Non-pigmented ciliary epithelial cell (primary cell): Measurements from ENCODE around the gene PRDM15.

ENCODE experiments used
- DNase-seq: peaks from one replicate; pipeline ENCODE4 v3.0.0-alpha.2; 2010; ENCODE audit warnings: low read depth

The PRDM15 gene

DNA sequence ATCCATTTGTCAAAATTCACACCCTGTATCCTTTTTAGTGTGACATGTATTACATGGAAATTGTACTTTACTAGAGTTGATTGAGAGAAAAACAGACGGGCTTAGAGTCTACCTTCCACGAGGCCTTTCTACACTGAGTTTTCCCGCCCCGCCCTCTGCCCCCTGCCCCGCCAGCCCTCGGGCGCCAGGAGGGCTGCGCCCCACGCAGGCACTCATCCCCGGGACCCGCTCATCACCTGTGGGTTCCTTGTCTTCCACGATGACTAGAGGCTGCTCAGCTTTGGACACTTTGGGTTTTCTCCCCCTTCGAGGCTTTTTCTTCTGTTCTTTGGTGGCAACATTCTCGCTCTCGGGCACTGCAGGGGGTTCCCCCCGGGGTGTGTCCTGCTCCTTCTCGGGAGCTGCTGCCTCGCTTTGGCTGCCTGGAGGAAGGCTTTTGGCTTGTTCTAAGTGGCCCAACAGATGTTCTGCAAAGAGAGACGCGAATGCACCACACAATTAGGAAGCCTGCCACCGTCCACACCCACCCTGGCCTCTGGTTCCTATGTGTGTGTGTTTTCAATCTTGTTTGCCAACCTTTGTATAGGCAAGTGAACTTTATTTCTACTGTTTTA, 39.6 kb downstream of the PRDM15 start:
- no peak for DNase-seq

DNA sequence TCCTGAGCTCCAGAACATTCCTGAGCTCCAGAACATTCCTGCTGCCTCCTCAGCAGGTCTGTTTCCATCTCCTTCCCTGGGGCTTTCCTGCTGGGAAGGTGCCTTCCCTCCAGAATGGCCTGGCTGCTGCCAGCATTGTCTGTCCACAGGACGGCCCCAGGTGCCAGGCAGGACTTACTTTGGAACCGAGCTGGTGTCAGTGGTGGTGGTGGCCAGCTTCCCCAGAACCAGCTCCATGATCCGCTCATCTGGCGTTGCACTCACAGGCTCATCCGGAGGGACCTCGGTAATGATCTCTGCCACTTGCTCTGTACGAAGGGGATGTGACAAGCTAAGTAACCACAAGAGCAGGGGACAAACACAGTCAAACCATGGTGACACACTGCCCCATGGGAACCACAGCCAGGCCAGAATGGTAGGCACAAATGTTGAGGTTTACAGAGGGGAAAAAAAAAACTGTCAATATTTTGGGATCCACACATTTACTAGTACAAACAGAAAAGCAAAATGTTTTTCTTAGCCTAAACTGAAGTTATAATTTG, 41.3 kb downstream of the PRDM15 start:
- no peak for DNase-seq

DNA sequence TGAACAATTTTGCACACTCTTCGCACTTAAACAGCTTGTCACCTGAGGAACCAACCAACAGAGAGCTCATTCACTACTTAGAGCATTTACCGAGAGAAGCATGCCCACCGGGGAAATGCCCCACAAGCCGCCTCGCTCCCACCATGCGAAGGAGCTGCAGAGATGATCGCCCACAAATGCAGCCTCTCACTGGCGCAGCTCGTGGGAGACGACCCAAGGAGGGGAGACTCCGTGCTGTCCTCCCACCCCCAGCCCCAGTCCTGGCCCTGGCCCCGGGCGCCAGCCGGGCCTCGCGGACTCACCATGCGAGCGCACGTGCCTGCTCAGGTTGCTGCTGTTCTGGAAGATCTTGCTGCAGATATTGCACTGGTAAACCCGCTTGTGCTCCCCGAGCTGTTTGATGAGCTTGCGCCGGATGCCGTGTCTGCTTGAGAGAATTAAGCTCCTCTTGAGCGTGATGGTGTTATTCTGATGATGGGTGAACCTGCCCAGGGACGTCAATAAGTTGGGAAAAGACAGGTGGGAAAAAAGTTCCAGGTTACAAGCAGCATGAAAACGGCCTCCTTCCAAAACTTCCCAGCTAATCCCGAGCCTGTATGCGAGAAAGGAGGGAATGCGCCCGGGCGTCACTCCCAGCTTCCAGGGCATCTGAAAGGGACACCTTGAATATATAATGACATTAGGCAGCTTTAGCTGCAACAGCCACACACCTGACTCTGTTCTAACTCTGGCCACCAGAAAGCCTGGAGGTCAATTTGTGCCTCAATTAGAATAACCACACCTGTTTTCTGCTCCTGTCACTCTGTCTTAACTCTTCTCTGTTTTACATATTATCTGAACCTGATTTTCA, 42.8 kb downstream of the PRDM15 start:
- no peak for DNase-seq

DNA sequence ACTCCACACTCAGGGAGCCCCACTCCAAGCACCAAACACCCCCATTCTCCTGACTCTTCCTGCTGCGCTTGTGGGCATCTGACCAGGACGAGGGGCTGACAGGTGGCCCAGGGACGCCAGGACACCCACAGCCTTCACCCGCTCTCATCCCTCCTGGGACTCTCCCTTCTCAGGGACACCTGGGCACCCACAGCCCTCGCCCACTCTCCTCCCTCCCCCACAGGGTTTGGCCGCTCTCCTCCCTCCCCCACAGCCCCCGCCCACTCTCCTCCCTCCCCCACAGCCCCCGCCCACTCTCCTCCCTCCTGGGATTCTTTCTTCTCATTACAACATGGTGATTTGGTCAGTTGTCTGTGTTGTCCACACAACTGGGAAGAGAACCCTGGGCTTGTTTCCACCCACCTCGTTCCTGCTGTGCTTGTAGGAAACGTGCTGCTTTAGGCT, 43.4 kb downstream of the PRDM15 start:
- no peak for DNase-seq

DNA sequence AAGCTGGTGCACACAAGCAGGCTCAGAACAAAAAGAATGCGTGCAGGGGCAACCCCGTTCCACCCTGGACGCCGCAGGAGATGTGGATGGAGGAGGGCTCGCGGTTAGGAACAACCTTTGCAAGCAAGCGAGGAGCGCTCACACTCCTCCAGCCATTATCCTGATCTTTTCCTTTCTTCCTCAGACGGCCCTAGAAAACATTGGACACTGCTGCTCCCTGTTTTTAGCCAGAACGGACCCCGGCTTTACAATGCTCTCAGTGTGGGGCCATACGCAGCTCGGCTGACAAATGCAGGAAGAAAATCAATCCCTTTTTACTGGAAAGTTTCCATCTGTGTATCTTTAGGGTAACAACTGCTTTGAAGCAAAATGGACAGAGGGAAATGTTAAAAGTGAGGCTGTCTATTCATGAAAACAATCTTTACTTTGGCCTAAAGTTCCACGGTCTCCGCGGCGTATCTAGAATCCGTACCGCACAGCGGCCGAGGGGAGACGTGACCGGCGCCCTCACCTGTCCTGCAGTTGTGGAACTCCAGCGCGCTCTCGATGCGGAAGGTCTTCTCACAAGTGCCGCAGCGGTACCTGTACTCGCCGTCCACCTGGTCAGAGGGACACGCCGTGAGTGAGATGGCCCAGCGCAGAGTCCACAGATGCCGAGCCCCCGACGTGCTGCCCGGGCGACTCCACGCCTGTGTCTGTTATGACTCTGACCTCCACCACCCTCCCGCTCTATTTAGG, 44.0 kb downstream of the PRDM15 start:
- no peak for DNase-seq

DNA sequence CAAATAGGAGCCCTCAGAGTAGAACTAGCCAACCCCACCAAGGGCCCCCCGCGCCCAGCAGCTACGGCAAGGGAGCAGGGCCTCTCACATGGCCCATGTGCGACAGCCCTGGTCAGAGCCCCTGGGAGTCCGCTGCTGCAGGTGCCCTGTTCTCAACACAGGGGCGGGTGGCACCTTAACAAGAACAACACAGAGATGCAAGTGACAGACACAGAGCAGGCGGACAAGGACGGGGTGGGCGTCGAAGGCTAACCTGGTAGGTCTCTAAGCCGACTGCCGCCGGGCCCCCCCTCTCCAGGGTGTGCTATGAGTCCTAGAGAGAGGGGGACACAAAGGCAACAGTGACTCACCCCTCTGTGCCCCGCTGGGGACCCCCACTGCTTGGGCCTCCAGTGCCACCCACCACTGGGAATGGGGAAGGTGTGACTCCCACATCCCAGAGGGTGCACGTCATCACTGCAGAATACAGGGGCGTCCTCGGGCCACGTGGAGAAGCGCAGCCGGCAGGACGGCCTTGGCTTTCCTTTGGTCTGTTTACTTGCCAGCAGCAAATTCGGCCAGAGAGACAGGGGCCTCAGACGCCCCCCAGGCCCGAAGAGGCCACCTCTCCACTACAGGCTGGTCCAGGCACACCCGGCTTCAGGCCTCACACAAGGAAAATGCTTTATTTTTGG, 44.8 kb downstream of the PRDM15 start:
- no peak for DNase-seq

DNA sequence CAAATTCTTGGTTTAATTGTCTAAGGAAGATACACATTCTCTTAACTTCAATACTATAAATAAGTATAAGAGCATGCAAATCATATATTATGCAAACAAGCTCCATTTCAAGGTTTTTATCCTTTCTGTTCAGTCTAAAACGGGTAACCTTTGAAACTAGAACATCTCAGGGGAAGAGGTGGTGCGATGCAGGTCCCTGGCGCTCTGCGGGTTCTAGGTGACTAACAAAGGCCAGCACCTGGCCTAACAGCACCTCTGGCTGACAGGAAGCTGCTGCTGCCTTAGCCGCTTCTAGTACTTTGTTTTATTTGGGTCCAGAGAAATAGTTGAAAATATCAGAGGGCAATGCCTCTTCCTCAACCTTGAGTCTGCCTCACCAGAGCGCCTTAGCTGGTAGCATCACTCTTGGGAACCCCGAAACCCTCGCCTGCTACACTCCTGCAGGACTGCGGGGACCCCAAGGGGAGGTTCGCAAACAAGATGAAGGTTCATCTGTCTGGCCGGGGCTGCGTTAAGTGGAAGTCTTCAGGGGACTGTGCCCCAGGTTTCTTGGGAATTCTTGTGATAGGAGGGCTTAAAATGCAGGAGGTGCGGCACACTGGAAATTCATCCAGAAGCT, 45.5 kb downstream of the PRDM15 start:
- no peak for DNase-seq

DNA sequence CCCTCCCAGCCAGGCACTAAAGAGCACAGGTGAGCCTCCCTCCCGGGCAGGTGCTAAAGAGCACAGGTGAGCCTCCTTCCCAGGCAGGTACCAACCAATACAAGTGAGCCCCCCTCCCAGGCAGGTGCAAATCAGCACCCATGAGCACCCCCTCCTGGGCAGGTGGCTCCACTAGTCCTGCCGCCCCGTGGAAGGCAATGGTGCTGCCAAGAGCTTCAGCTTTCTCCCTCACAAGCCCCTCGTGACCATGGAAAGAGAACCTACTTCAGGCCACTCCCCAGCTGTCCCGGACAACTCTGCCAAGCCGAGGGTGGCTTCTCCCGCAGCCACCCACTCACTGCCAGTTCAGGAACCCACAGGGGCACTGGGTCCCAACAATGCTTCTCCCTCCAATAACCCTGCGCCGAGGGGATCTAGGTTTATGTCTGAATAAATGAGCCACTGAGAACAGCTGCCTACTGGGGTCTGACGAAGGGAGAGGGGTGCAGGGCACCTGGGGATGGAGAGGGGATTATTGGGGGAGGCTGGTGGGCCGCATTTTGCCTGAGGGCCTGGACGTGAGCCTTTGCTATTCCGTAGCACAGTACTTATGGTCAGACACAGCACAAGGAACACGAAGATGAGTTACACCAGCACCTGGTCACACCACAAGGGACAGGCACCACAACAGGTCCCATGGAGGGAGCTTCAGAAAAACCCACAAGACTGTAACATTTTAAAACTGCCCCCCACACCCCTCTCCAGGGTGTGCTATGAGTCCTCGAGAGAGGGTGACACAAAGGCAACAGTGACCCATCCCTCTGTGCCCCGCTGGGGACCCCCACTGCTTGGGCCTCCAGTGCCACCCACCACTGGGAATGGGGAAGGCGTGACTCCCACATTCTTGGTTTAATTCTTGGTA, 46.3 kb downstream of the PRDM15 start:
- DNase-seq, result no peak

DNA sequence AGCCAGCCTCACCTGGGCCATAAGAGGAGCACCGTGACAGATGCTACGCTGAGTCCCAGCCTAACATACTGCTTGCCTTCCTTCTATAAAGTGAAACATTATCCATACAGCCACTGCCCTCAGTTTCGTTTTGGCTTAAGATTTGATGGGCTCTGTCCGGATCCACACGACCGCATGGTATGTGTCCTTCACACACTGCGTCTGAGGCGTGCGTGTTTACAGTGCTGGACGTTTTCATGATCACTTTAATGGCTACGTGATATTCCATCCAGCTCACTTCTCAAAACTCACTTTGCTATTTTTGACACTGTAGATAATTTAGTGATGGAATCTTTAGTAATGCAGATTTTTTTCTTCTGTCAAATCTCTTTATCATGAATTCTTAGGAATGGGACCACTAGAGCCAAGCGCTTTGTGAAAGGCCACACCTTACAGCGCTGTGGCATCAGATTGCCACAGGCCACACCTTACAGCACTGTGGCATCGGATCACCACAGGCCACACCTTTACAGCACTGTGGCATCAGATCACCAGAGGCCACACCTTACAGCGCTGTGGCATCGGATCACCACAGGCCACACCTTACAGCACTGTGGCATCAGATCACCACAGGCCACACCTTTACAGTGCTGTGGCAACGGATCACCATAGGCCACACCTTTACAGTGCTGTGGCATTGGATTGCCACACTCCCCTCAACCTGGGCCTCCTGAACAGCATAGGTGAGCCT, 47.1 kb downstream of the PRDM15 start:
- no peak for DNase-seq

DNA sequence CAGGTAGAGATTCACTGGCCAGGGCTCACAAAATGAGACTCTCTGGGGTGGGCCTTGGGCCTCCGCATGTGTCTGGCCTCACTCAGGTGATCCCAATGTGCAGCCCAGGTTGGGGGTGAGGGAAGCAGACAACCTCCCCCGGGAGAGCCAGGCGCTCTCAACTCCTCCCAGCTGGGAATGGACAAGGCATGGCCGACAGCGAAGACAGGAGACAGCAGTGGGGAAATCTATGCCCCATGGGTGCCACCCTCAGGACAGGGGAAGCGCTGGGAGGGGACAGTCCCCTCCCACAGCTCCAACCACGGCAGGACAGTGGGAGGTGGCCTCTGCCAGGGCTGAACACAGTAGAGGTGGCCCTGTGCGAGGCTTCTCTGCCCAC, 47.7 kb downstream of the PRDM15 start:
- DNase-seq, result no peak

DNA sequence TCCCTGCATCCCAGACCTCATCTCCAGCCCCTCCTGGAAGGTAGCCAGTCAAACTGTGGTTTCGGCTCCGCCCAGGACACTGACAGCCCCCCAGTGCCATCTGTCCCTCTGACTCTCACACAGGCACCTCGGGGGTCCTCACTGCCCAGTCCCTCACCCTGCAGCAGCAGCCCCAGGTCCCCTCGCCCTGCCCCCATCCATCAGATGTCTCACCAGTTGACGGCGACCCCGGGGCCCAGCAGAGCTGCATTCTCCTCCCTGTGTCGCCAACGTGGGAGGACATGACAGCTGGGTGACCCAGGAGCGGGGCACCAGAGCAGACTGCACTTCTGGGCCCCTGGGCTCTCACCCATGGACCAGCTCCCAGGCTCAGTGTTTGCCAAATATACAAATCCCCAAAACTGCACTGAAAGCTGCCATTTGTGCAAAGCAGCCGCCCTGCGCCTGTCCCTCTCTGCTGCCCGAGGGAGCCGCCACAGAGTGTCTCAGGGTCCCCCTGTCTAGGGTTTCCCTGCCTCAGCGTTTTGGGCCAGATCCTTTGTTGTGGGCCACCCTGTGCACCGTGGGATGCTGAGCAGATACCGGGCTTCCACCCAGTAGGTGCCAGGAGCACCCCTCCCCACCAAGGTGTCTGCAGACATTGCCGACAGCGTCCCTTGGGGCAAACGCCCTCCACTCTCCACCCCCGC, 48.2 kb downstream of the PRDM15 start:
- DNase-seq, result no peak

DNA sequence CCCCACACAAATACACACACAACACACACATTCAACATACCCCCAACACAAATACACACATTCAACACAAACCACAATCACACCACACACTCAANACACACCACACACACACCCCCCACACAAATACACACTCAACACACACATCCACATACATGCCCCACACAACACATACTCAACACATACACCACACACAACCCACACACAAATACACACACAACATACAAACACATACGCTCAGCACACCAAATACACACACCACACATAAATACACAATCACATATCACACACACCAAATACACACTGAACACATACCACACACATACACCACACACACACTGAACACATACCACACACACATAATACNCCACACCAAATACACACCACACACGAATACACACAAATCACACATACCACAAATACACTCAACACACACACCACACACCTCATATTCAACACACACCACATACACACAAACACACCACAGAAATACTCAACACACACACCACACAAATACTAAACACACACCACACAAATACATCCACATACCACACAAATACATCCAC, 48.9 kb downstream of the PRDM15 start:
- DNase-seq, result no peak

DNA sequence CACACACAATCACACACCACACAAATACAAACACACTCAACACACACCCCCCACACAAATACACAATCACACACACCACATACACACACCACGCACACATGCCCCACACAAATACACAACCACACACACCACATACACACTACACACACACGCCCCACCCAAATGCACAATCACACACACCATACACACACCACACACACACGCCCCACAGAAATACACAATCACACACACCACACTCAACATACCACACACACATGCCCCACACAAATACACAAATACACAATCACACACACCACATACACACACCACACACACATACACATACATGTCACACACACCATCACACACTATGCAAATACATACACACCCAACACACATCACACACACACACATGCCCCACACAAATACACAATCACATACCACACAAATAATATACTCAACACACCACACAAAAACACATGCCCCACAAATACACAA, 50.2 kb downstream of the PRDM15 start:
- DNase-seq, result no peak

DNA sequence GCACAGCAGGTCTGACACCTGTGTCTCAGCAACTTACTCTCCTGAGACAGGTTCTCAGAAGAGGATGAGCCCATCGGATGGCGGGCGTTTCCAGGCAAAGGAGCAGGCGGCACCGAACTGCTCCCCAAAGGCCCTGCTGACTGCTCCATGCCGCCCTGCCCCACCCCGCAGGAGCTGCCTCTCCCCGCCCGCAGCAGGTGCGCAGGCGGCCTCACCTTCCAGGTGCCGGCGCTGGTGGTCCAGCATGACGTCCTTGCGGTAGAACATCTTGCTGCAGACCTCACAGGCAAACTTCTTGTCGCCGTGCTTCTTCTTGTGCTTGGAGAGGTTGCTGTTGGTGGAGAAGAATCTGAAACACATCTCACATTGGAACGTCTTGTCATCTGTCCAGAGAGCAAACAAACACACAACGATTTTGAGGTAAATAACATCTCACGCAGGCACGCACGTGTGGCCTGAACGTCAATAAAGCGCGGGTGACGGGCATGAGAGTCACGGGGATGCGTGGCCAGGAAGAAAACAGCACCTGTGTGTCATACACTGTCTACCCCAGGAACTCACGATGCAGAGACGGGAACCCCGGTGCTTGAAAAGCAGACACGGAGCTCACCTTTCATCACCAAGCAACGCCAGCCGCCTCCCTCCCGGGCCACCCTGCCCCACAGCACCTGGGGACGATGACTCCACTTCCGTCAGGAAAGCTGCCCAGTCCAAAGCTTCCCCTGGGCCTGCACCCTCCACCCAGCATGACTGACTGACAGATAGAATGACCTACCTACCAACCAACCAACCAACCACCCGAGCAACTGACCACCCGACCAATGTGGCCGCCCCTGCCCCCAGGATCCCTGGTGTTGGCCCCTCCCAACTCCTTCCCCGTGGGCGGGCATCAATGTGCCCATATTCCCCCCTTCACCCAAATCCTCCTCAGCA, 50.9 kb downstream of the PRDM15 start:
- DNase-seq, result no peak

DNA sequence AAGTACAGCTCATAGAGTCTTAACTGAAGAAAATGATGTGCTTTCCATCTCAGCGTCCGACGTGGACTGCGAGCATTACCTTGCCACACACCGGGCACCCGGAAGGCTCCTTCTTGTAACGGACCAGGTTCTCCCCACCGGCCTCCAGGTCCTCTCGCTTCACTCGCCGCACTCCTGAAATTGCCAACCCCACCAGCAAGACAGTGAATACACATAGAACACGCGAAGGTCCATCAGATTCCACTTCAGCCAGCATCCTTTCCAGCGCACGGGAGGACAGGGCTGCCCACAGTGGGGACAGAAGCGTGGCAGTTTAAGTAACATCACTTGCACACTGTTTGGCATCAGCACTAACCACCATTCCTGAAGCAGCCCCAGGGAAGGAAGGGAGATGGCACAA, 53.3 kb downstream of the PRDM15 start:
- DNase-seq, result no peak

DNA sequence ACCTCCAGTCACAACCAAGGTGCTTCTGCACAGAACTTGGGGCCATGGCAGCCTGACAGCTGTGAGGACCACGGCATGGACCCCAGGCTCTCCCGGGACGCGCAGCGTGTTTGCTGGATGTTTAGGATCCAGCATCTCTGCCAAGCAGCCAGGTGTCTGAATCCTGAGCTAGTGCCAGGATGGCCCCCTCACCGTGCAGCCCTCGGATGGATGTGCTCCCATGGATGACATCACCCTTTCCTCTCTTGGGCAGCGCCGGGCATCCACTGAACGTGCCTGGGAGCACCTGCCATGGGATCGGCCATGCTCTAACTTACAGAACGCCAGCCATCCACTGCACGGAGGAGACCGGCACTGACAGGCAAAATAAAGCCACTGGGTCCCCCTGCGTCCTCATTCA, 53.9 kb downstream of the PRDM15 start:
- DNase-seq, result no peak

DNA sequence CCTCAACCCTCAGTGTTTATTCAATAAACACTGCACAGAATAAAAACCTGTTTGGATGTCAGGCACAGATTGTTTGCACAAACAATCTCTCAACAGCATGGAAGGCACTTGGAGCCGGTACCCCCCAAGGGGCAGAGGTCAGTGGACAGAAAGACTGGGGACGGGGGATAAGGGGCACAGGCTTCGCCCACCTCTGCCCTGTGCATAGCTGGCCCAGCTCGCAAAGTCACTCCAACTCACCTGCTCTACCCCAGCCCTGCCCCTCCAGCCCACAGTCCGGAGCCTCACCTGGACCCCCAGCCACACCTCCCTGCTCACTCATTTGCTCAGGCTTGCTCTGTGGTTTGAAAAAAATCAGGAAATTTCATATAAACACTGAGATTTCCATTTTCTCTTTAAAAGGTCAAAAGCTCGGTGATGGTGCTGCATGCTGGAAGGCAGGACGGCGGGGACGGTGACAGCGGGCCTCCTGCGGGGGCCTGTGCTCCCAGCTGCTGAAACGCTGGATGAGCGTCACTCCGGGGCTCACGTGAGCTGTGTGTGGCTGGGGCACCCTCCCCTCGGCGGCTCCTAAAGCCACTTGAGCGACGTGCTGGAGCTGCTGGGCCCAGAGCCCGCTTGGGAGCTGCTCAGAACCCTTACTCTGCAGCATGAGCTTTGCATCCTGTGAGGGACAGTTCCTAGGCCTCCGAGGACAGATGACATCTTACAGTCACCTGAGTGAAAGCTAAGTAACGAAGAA, 54.5 kb downstream of the PRDM15 start:
- no peak for DNase-seq
